GM06990 (cell line): ENCODE results near the gene DGAT2.
A peak's percentile ranks its signal among the peaks of the same experiment; 100 is the strongest.

ENCODE experiments used
- DNase-seq: peaks from one replicate; pipeline ENCODE4 v3.0.0-alpha.2; 2011; ENCODE audit not compliant: insufficient read length; ENCODE audit errors: extremely low read depth
- H3K27me3 ChIP-seq: replicated peaks from 2 replicates; pipeline ENCODE4 v1.6.0; 2011; ENCODE audit warnings: low read length; ENCODE audit not compliant: control insufficient read depth, insufficient read depth
- H3K36me3 ChIP-seq: 2 replicates; pipeline ENCODE4 v1.5.1; 2011; ENCODE audit warnings: low read length; ENCODE audit not compliant: control insufficient read depth, insufficient read depth
- H3K4me3 ChIP-seq: replicated peaks from 2 replicates; pipeline ENCODE4 v1.5.1; 2011; ENCODE audit warnings: low read depth, mild to moderate bottlenecking, control low read depth, low read length
- TF ChIP-seq, protein P1 (sequence below): IDR thresholded peaks from 2 replicates; pipeline ENCODE4 v1.5.1; 2011; ENCODE audit warnings: low read length, control low read depth, mild to moderate bottlenecking, inconsistent platforms; ENCODE audit not compliant: insufficient read depth, poor library complexity, severe bottlenecking

Gene DGAT2

GRCh38 chr11:75811485-75811884 is 42.9 kb downstream of the DGAT2 start:
- no peak for DNase-seq
- H3K36me3 ChIP-seq, result no peaks in the 10 kb centered on the region
- H3K4me3 ChIP-seq, result peak overlapping the region; percentile 46
- H3K27me3 ChIP-seq, result no peaks in the 10 kb centered on the region
- TF ChIP-seq, protein P1, sequence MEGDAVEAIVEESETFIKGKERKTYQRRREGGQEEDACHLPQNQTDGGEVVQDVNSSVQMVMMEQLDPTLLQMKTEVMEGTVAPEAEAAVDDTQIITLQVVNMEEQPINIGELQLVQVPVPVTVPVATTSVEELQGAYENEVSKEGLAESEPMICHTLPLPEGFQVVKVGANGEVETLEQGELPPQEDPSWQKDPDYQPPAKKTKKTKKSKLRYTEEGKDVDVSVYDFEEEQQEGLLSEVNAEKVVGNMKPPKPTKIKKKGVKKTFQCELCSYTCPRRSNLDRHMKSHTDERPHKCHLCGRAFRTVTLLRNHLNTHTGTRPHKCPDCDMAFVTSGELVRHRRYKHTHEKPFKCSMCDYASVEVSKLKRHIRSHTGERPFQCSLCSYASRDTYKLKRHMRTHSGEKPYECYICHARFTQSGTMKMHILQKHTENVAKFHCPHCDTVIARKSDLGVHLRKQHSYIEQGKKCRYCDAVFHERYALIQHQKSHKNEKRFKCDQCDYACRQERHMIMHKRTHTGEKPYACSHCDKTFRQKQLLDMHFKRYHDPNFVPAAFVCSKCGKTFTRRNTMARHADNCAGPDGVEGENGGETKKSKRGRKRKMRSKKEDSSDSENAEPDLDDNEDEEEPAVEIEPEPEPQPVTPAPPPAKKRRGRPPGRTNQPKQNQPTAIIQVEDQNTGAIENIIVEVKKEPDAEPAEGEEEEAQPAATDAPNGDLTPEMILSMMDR, result no peak

- DNase-seq, result no peak
- H3K36me3 ChIP-seq, result no peaks in the 10 kb centered on the region
These were observed 44.0 kb downstream of the DGAT2 start for GRCh38 chr11:75812542-75813040.

DNA sequence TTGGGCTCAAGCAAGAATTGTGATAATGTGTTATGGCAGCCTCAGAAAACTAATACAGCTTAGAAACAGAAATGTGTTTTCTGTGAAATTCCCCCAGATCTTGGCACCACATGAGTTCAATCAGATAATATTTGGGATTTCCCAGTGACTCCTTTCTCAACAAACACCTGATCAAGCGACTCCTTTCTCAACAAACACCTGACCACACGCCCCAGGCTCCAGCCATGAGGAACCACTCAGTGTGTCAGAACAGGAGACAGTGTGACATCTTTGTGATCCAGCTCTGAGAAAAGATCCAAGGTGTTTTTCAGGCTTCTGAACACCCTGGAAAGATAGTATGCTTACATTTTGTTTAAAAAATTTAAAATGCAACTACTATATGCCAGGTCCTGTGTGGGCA is 44.5 kb downstream of the DGAT2 start:
- Histone ChIP-seq H3K36me3 (no peaks in the 10 kb centered on the region), H3K27me3 (no peaks in the 10 kb centered on the region), H3K4me3 (peak overlapping the region; percentile 26; the same call in 1 of the 2 replicates)
- TF ChIP-seq, protein P1, result no peak
- DNase-seq, result peak; percentile 49

More at GRCh38 chr11:75812542-75813040, 44.0 kb downstream of the DGAT2 start:
- Histone ChIP-seq H3K4me3 (peak overlapping the region; percentile 26; the same call in 1 of the 2 replicates), H3K27me3 (no peaks in the 10 kb centered on the region)
- TF ChIP-seq, protein P1, result no peak

DNA sequence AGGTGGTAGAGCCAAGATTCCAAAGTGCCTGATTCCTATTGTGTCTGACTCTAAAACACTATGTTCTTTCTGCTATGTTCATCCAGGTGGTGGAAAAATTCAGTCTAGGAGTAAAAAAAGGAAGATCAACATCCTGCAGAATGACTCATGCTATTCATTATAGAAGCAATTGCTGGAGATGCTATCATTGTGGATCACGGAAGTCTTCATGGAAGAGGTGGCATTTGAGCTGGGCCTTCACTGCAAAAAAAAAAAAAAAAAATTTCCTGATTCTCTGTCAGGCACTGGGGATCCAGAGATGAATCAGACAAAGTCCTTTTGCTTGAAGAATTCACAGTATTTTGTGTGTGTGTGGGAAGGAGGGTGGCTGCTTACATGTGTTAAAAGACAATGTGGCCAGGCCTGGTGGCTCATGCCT is 45.1 kb downstream of the DGAT2 start:
- Histone ChIP-seq H3K36me3 (no peaks in the 10 kb centered on the region), H3K4me3 (peak overlapping the region; percentile 91), H3K27me3 (no peaks in the 10 kb centered on the region)
- DNase-seq, result no peak
- TF ChIP-seq, protein P1, result no peak

GRCh38 chr11:75814363-75814676 is 45.7 kb downstream of the DGAT2 start:
- H3K27me3 ChIP-seq, result no peaks in the 10 kb centered on the region
- no peaks in the 10 kb centered on the region for H3K36me3 ChIP-seq
- DNase-seq, result no peak
- peak overlapping the region; percentile 91 for H3K4me3 ChIP-seq
- TF ChIP-seq, protein P1, result no peak
